Measurements from ENCODE around the gene RXYLT1. TPM values are rescaled to one million over a fixed set of nuclear protein-coding genes. Genes with fewer than 3 reads are reported as not detected.

Gene RXYLT1
- total RNA-seq, 3 donors from 2014 or later (not counting 1 experiment from before 2014, with no cell fraction given) = 5.8 to 10.6 (median 7.0) TPM

- H3K27ac Mint-ChIP-seq = no peak overlapping the region
- ATAC-seq = no peak
- H3K9me3 Mint-ChIP-seq = no peaks in the 10 kb centered on the region
- no peaks in the 10 kb centered on the region for H3K27me3 Mint-ChIP-seq (ENCODE audit: low read depth in 2 of 2)
- no peaks in the 10 kb centered on the region for H3K4me1 ChIP-seq (ENCODE audit: control insufficient read depth, insufficient read depth, low read length)
- TF ChIP-seq CTCF (IDR thresholded peaks at IDR 0.05) = no peak
- WGBS (ENCODE audit: insufficient coverage) = 97% methylated on average over 4 of the region's 4 CpGs
- DNase-seq = no peak
- H3K4me1 Mint-ChIP-seq = peaks cover 0 to 4% of the 10 kb centered on the region in 2 donors
- H3K4me3 ChIP-seq (ENCODE audit: low read length) = no peak overlapping the region
- peaks cover 27% of the 10 kb centered on the region for H3K36me3 ChIP-seq (ENCODE audit: control insufficient read depth, insufficient read depth, low read length)
- no peak overlapping the region for H3K27ac ChIP-seq (ENCODE audit: low read length)
- peaks cover 9% of the 10 kb centered on the region for H3K36me3 Mint-ChIP-seq
- H3K9me3 ChIP-seq (ENCODE audit: control insufficient read depth, insufficient read depth, low read length) = no peaks in the 10 kb centered on the region
- no peak overlapping the region for H3K4me3 Mint-ChIP-seq
- intact Hi-C loops (cut with micrococcal nuclease) = no loop called here
- no peaks in the 10 kb centered on the region for H3K27me3 ChIP-seq (ENCODE audit: control insufficient read depth, insufficient read depth, low read length)
Measured at GRCh38 chr12:63790608-63790945, 10.9 kb downstream of the RXYLT1 start.

GRCh38 chr12:63792338-63792737 lies 12.6 kb downstream of the RXYLT1 start:
- WGBS (ENCODE audit: insufficient coverage) = 98% methylated on average over 3 of the region's 3 CpGs
- no peaks in the 10 kb centered on the region for H3K27me3 ChIP-seq (ENCODE audit: control insufficient read depth, insufficient read depth, low read length)
- DNase-seq (no peak), ATAC-seq (no peak)
- H3K27ac ChIP-seq (ENCODE audit: low read length) = no peak overlapping the region
- Mint-ChIP-seq H3K4me3 (no peak overlapping the region), H3K27ac (no peak overlapping the region), H3K27me3 (ENCODE audit: low read depth in 2 of 2) (no peaks in the 10 kb centered on the region), H3K4me1 (peaks cover 0 to 4% of the 10 kb centered on the region in 2 donors), H3K36me3 (peaks cover 3% of the 10 kb centered on the region), H3K9me3 (no peaks in the 10 kb centered on the region)
- no peaks in the 10 kb centered on the region for H3K9me3 ChIP-seq (ENCODE audit: control insufficient read depth, insufficient read depth, low read length)
- H3K4me3 ChIP-seq (ENCODE audit: low read length) = no peak overlapping the region
- H3K4me1 ChIP-seq (ENCODE audit: control insufficient read depth, insufficient read depth, low read length) = no peaks in the 10 kb centered on the region
- intact Hi-C loops (cut with micrococcal nuclease) = no loop called here
- H3K36me3 ChIP-seq (ENCODE audit: control insufficient read depth, insufficient read depth, low read length) = peaks cover 17% of the 10 kb centered on the region
- no peak for TF ChIP-seq CTCF (IDR thresholded peaks at IDR 0.05)

GRCh38 chr12:63795032-63795687 lies 15.5 kb downstream of the RXYLT1 start:
- ATAC-seq = no peak
- H3K27ac ChIP-seq (ENCODE audit: low read length) = no peak overlapping the region
- no peak overlapping the region for H3K4me3 ChIP-seq (ENCODE audit: low read length)
- H3K9me3 ChIP-seq (ENCODE audit: control insufficient read depth, insufficient read depth, low read length) = no peaks in the 10 kb centered on the region
- no peaks in the 10 kb centered on the region for H3K27me3 ChIP-seq (ENCODE audit: control insufficient read depth, insufficient read depth, low read length)
- no peaks in the 10 kb centered on the region for H3K9me3 Mint-ChIP-seq
- no peaks in the 10 kb centered on the region for H3K4me1 Mint-ChIP-seq
- no peak for TF ChIP-seq CTCF (IDR thresholded peaks at IDR 0.05)
- no peak overlapping the region for H3K4me3 Mint-ChIP-seq
- intact Hi-C loops (cut with micrococcal nuclease) = no loop called here
- DNase-seq = no peak
- WGBS (ENCODE audit: insufficient coverage) = 97% methylated on average over 9 of the region's 10 CpGs
- H3K27me3 Mint-ChIP-seq (ENCODE audit: low read depth in 2 of 2) = no peaks in the 10 kb centered on the region
- H3K27ac Mint-ChIP-seq = no peak overlapping the region
- H3K4me1 ChIP-seq (ENCODE audit: control insufficient read depth, insufficient read depth, low read length) = no peaks in the 10 kb centered on the region
- H3K36me3 ChIP-seq (ENCODE audit: control insufficient read depth, insufficient read depth, low read length) = peaks cover 6% of the 10 kb centered on the region
- H3K36me3 Mint-ChIP-seq = no peaks in the 10 kb centered on the region

- DNase-seq = no peak
- Histone ChIP-seq H3K27me3 (ENCODE audit: control insufficient read depth, insufficient read depth, low read length) (no peaks in the 10 kb centered on the region), H3K9me3 (ENCODE audit: control insufficient read depth, insufficient read depth, low read length) (no peaks in the 10 kb centered on the region), H3K36me3 (ENCODE audit: control insufficient read depth, insufficient read depth, low read length) (peaks cover 6% of the 10 kb centered on the region), H3K4me1 (ENCODE audit: control insufficient read depth, insufficient read depth, low read length) (no peaks in the 10 kb centered on the region), H3K4me3 (ENCODE audit: low read length) (no peak overlapping the region), H3K27ac (ENCODE audit: low read length) (no peak overlapping the region)
- Mint-ChIP-seq H3K36me3 (no peaks in the 10 kb centered on the region), H3K27me3 (ENCODE audit: low read depth in 2 of 2) (no peaks in the 10 kb centered on the region), H3K4me1 (no peaks in the 10 kb centered on the region), H3K4me3 (no peak overlapping the region), H3K9me3 (no peaks in the 10 kb centered on the region), H3K27ac (no peak overlapping the region)
- intact Hi-C loops (cut with micrococcal nuclease) = no loop called here
- TF ChIP-seq CTCF (IDR thresholded peaks at IDR 0.05) = no peak
- no peak for ATAC-seq
- WGBS (ENCODE audit: insufficient coverage) = over 99% methylated on average over 6 of the region's 6 CpGs
Measured at GRCh38 chr12:63795944-63796343, 16.2 kb downstream of the RXYLT1 start.
